K562 (cell line): ENCODE measurements around the gene CENPO. TPM values are rescaled to one million over a fixed set of nuclear protein-coding genes. Genes with fewer than 3 reads are reported as not detected.
A peak's percentile ranks its signal among the peaks of the same experiment; 100 is the strongest.

ENCODE experiments used
- ATAC-seq: fragments of 200-7000 bp; cut with Tn5 transposase; 3 replicates; pipeline ENCODE4 v1.9.1; 2020; ENCODE audit warnings: moderate library complexity
- BruUV-seq: library from RNA; stranded (reverse); fragments of 400-500 nt; replicated peaks from 2 replicates; lab custom pipeline; 2021; lab: Mats Ljungman, UMichigan
- CTCF ChIA-PET: fragments of 300-600 bp; formaldehyde crosslinking; extraction: SDS; loops from one replicate; lab custom pipeline; 2021; ENCODE audit warnings: low intra/inter-chr PET ratio; lab: Yijun Ruan, JAX
- POLR2A ChIA-PET: fragments of 300-600, 350-650 bp; sonication (Branson Sonifier 250); formaldehyde crosslinking; extraction: SDS; loops from one replicate; lab custom pipeline; 2021; ENCODE audit warnings: antibody characterized with exemption, inconsistent platforms; lab: Yijun Ruan, JAX
- DNase-seq, 4 experiments: peaks; one replicate each; pipeline versions ENCODE4 v3.0.0 to v3.0.0-alpha.2; 2011 to 2018; ENCODE audit warnings: low spot score in 3 of 4, mixed read lengths in 3 of 4; ENCODE audit errors: extremely low read depth in 1 of 4
- FAIRE-seq: peaks from 2 replicates; lab custom pipeline; 2011; peaks lifted over from hg19 to GRCh38; lab: Jason Lieb, UNC
- H2AFZ ChIP-seq: 2 replicates; pipeline ENCODE4 v1.6.0; 2011; ENCODE audit warnings: low read depth, low read length, control low read depth, inconsistent platforms
- H3K27ac ChIP-seq: fragments of 200-600 bp; 3 replicates; pipeline ENCODE4 v1.8.0; 2011; ENCODE audit warnings: low read depth, mild to moderate bottlenecking, control low read depth, inconsistent platforms, low read length, moderate library complexity, mixed read lengths; ENCODE audit errors: extremely low read depth
- H3K27me3 ChIP-seq, 2 experiments: fragments of 300-600 bp in 1 of 2; 2 replicates in 1 of 2; 3 replicates in 1 of 2; pipeline versions ENCODE4 v1.6.0 to v1.8.0; 2011; ENCODE audit warnings: inconsistent platforms in 2 of 2, low read length in 2 of 2, mild to moderate bottlenecking in 1 of 2, mixed read lengths in 1 of 2, moderate library complexity in 1 of 2; ENCODE audit not compliant: control insufficient read depth in 2 of 2, insufficient read depth in 2 of 2
- H3K36me3 ChIP-seq: fragments of 300-600 bp; 3 replicates; pipeline ENCODE4 v1.8.0; 2011; ENCODE audit warnings: mild to moderate bottlenecking, low read length, inconsistent platforms; ENCODE audit not compliant: control insufficient read depth, insufficient read depth
- H3K4me1 ChIP-seq, 2 experiments: fragments of 200-600 bp in 1 of 2; replicated peaks in 1 of 2; 2 replicates in 1 of 2; 3 replicates in 1 of 2; pipeline versions ENCODE4 v1.5.1 to v1.8.0; 2011; ENCODE audit warnings: inconsistent platforms in 2 of 2, low read length in 2 of 2, mild to moderate bottlenecking in 1 of 2, mixed read lengths in 1 of 2, moderate library complexity in 1 of 2; ENCODE audit not compliant: control insufficient read depth in 2 of 2, insufficient read depth in 2 of 2
- H3K4me2 ChIP-seq: 2 replicates; pipeline ENCODE4 v1.6.1; 2011; ENCODE audit warnings: low read length, control low read depth, inconsistent platforms, mixed read lengths; ENCODE audit not compliant: insufficient read depth
- H3K4me3 ChIP-seq: fragments of 200-600 bp; sonication (generic), shearing (Covaris generic); 2 replicates; pipeline ENCODE4 v1.5.1; 2016; ENCODE audit warnings: control low read depth, inconsistent platforms
- H3K79me2 ChIP-seq: fragments of 200-600 bp; 3 replicates; pipeline ENCODE4 v1.8.0; 2011; ENCODE audit warnings: low read length, inconsistent platforms; ENCODE audit not compliant: control insufficient read depth, insufficient read depth
- H3K9ac ChIP-seq, 2 experiments: 2 replicates each; pipeline versions ENCODE4 v1.6.0 to v1.6.1; 2011; ENCODE audit warnings: low read depth in 2 of 2, low read length in 2 of 2, control low read depth in 1 of 2, inconsistent platforms in 1 of 2, mild to moderate bottlenecking in 1 of 2, mixed read lengths in 1 of 2; ENCODE audit not compliant: insufficient read depth in 1 of 2
- H3K9me1 ChIP-seq: one replicate; pipeline ENCODE4 v1.6.0; 2011; ENCODE audit warnings: inconsistent platforms, mild to moderate bottlenecking, low read length, moderate library complexity; ENCODE audit not compliant: control insufficient read depth, insufficient read depth
- H3K9me3 ChIP-seq: replicated peaks from 2 replicates; pipeline ENCODE4 v1.5.1; 2011; ENCODE audit warnings: low read depth, low read length, inconsistent platforms; ENCODE audit not compliant: control insufficient read depth, insufficient read depth
- H4K20me1 ChIP-seq: replicated peaks from 2 replicates; pipeline ENCODE4 v1.6.1; 2011; ENCODE audit warnings: low read length, inconsistent platforms, mixed read lengths; ENCODE audit not compliant: control insufficient read depth, insufficient read depth
- ATF7 ChIP-seq: fragments of 450-650 bp; IDR thresholded peaks from 2 replicates; pipeline ENCODE4 v1.7.1; 2014; ENCODE audit warnings: mild to moderate bottlenecking, moderate library complexity
- ELK1 ChIP-seq: sonication (generic); formaldehyde crosslinking; IDR thresholded peaks from 2 replicates; pipeline ENCODE4 v1.8.1; 2022; ENCODE audit warnings: missing genetic modification reagents
- POLR2G ChIP-seq: fragments of 200-400 bp; formaldehyde crosslinking; IDR thresholded peaks from 2 replicates; pipeline ENCODE4 v1.6.1; 2017; ENCODE audit warnings: low read depth, mild to moderate bottlenecking, antibody characterized with exemption, low read length, moderate library complexity
- SUPT5H ChIP-seq: fragments of 450-650 bp; IDR thresholded peaks from 2 replicates; pipeline ENCODE4 v1.6.1; 2016
- ZBED1 ChIP-seq: IDR thresholded peaks from 2 replicates; pipeline ENCODE4 v1.6.1; 2014
- WGBS: fragments of 100-300 bp; shearing (Covaris generic); methylation state at CpG from one replicate; pipeline ENCODE4 v1.1.6; 2016; ENCODE audit warnings: low coverage, mixed read lengths; ENCODE audit not compliant: insufficient coverage; ENCODE audit errors: missing lambda C conversion rate; 5-methylcytosine and 5-hydroxymethylcytosine counted together
- in situ Hi-C: fragments of 300-500 bp; cut with MboI; formaldehyde crosslinking; loops from 4 replicates; pipeline ENCODE4 v1.15.0; 2018; ENCODE audit warnings: inconsistent platforms, mixed read lengths
- intact Hi-C: fragments of 100-400 bp; cut with micrococcal nuclease; formaldehyde crosslinking; loops from 2 replicates; pipeline ENCODE4 v1.14.2; 2022
- polyA plus RNA-seq, 8 experiments: library from polyadenylated mRNA; depleted of rRNA in 4 of 8; stranded (reverse) in 5 of 8; unstranded in 3 of 8; fragments of >200 nt; fragmentation: Nextera tagmentation in 2 of 8; fragmentation: Illumina TruSeq in 1 of 8; extraction: Ambion mirVana in 2 of 8; extraction: Trizol in 1 of 8; gene quantifications; 2 replicates each; pipeline versions ENCODE4 v1.2.1 to v1.2.3, GENCODE V29; 2011 to 2014; ENCODE audit warnings: inconsistent platforms in 1 of 8, missing spikeins in 1 of 8
- total RNA-seq, 7 experiments: library from RNA; depleted of rRNA in 6 of 7; stranded (reverse); fragments of >200 nt in 6 of 7; fragmentation: Illumina TruSeq in 2 of 7; extraction: Trizol in 2 of 7; gene quantifications; 2 replicates each; pipeline versions ENCODE4 v1.2.1 to v1.2.3, GENCODE V29; 2011 to 2021; ENCODE audit warnings: low replicate concordance in 1 of 7
- TF ChIP-seq, protein P1 (sequence below): fragments of 450-650 bp; IDR thresholded peaks from 2 replicates; pipeline ENCODE4 v1.6.1; 2016; ENCODE audit warnings: low read depth, mild to moderate bottlenecking, moderate library complexity

CENPO gene
- total and polyA plus RNA-seq, 9 of the 15 experiments (the other 6 are each of a cell fraction or from before 2014, with no cell fraction given): 30.6 to 59.4 (median 38.9) TPM

DNA sequence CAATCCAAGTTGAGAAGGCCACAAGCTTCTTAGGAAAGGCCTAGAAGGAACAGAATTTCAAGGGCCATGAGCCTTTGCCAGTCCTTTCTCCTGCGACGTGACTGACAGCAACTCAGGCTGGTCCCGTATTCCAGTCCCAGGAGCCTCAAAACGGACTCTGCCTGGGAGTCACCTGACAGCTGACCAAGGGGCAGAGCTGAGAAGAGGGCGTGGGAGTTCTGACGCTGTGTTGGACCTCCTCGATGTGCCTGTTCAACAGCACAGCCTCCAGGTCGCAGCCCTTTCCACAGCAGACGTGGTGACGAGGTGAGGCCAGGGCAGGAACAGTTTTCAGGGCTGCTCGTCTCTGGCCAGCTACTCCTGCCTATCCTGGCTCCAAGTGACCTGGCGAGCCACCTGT is 37.6 kb downstream of the CENPO start:
- peaks cover 0 to 5% of the 10 kb centered on the region in 2 experiments; a peak in 2 of 5 replicates for H3K4me1 ChIP-seq

DNA sequence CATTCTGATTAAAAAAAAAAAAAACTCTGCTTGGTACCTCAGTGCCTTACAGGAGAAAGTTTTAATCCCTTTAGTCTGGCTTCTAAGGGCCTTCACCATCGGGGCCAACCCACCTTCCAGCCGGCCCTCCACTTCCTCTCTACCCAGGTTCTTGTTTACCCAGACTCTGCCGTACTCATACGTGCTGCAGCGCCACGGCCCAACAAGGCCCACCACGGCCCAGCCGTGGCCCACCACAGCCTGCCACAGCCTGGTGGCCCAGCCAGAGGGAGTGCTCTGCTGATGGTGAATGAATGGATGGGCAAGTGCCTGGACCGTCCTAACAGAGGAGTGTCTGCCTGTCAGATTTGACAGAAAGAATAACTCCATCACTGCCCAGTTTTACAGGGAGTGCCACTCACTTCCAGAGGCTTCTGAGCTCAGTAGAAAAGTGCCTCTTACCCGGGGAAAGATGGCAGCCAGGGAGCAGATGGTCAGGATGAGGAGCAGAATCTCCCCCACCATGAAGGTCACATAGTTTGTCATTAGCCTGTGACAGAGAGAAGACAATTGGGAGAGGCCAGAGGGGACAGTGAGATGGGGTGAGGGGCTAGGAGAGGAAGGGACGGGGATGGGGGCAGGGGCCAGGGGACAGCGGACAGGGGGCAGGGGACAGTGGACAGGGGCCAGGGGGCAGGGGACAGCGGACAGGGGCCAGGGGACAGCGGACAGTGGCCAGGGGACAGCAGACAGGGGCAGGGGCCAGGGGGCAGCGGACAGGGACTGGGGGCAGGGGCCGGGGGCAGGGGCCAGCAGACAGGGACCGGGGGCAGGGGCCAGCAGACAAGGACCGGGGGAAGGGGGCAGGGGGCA is 38.2 kb downstream of the CENPO start:
- peaks cover 0 to 5% of the 10 kb centered on the region in 2 experiments; a peak in 2 of 5 replicates for H3K4me1 ChIP-seq
- H3K9me1 ChIP-seq: no peaks in the 10 kb centered on the region
- no peak for FAIRE-seq
- H3K27me3 ChIP-seq: no peaks in the 10 kb centered on the region
- H3K9me3 ChIP-seq: no peaks in the 10 kb centered on the region
- intact Hi-C loops: no loop called here
- in situ Hi-C loops: no loop called here
- H4K20me1 ChIP-seq: no peaks in the 10 kb centered on the region
- WGBS: 81% methylated on average over 10 of the region's 18 CpGs
- H3K4me3 ChIP-seq: no peak overlapping the region
- peaks cover 52% of the 10 kb centered on the region; the same call in 2 of the 3 replicates for H3K36me3 ChIP-seq
- no peaks in the 10 kb centered on the region for H3K79me2 ChIP-seq
- no TSS peak for BruUV-seq
- no peak overlapping the region for H3K9ac ChIP-seq
- ChIA-PET CTCF (no interaction called here), POLR2A (no interaction called here)
- no peak overlapping the region for H3K4me2 ChIP-seq
- no peak overlapping the region for H2AFZ ChIP-seq
- no peak overlapping the region for H3K27ac ChIP-seq
- no peak for ATAC-seq
- no peak for DNase-seq
- no peak for TF ChIP-seq ELK1 (CRISPR knock-in tag)
- TF ChIP-seq ZBED1: no peak
- TF ChIP-seq SUPT5H: no peak
- TF ChIP-seq, protein P1, sequence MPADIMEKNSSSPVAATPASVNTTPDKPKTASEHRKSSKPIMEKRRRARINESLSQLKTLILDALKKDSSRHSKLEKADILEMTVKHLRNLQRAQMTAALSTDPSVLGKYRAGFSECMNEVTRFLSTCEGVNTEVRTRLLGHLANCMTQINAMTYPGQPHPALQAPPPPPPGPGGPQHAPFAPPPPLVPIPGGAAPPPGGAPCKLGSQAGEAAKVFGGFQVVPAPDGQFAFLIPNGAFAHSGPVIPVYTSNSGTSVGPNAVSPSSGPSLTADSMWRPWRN: no peak

More for the DNA sequence above, 37.6 kb downstream of the CENPO start:
- 90% methylated on average over 10 of the region's 12 CpGs for WGBS
- BruUV-seq: no TSS peak
- no peaks in the 10 kb centered on the region for H3K9me3 ChIP-seq
- ChIA-PET POLR2A (interaction anchor here (0.6 kb wide), 1 partner anchor 58 kb away, joined by 3 read pairs; no protein-coding TSS in a partner anchor), CTCF (no interaction called here)
- in situ Hi-C loops: no loop called here
- peak; percentile 52 for TF ChIP-seq POLR2G
- TF ChIP-seq ATF7: no peak
- H2AFZ ChIP-seq: no peak overlapping the region
- H3K4me3 ChIP-seq: no peak overlapping the region
- no peak for FAIRE-seq
- no peaks in the 10 kb centered on the region for H3K79me2 ChIP-seq
- DNase-seq: no peak
- H3K36me3 ChIP-seq: peaks cover 52% of the 10 kb centered on the region; the same call in 2 of the 3 replicates
- ATAC-seq: no peak
- H3K4me2 ChIP-seq: no peak overlapping the region
- intact Hi-C loops: no loop called here
- no peaks in the 10 kb centered on the region for H4K20me1 ChIP-seq
- no peak overlapping the region for H3K27ac ChIP-seq
- no peaks in the 10 kb centered on the region for H3K9me1 ChIP-seq
- peak overlapping the region in 1 of 2 experiments; percentile 19; a peak in 1 of 4 replicates for H3K9ac ChIP-seq
- no peaks in the 10 kb centered on the region for H3K27me3 ChIP-seq
